Measurements from ENCODE around the gene RHBDF1. TPM values are rescaled to one million over a fixed set of nuclear protein-coding genes. Genes with fewer than 3 reads are reported as not detected.

Gene RHBDF1
- total RNA-seq, 1 experiment from 2014 or later, result 5.8 TPM

- H3K4me3 ChIP-seq (ENCODE audit: low read depth, low read length, poor library complexity, severe bottlenecking), result peak overlapping the region; percentile 55
- no peak overlapping the region for H3K27ac ChIP-seq (ENCODE audit: low read depth, low read length, poor library complexity, severe bottlenecking)
- intact Hi-C loops (cut with micrococcal nuclease; ENCODE audit: unreplicated experiment), result no loop called here
- H3K9me3 ChIP-seq (ENCODE audit: low read depth, low read length, poor library complexity, severe bottlenecking), result no peaks in the 10 kb centered on the region
- DNase-seq (ENCODE audit: low spot score), result no peak
- H3K36me3 ChIP-seq (ENCODE audit: insufficient read depth, low read length, poor library complexity, severe bottlenecking), result no peaks in the 10 kb centered on the region
- H3K4me1 ChIP-seq (ENCODE audit: insufficient read depth, low read length, poor library complexity, severe bottlenecking), result peaks cover 16% of the 10 kb centered on the region
- no TSS peak for BruUV-seq (replicated peaks)
- TF ChIP-seq CTCF (conservative IDR thresholded peaks at IDR 0.05; ENCODE audit: low read depth, low read length) (no peak), EZH2 (IDR thresholded peaks at IDR 0.05; ENCODE audit: borderline replicate concordance, low read depth, low read length, poor library complexity, severe bottlenecking) (no peak)
- POLR2A ChIA-PET (ENCODE audit: low non-redundant PET), result no interaction called here
- CTCF ChIA-PET, result no interaction called here
- H3K27me3 ChIP-seq (replicated peaks; ENCODE audit: insufficient read depth, low read depth, low read length, poor library complexity), result no peaks in the 10 kb centered on the region
Observed at GRCh38 chr16:71210-71539, 1.3 kb downstream of the RHBDF1 start.

- intact Hi-C loops (cut with micrococcal nuclease; ENCODE audit: unreplicated experiment), result no loop called here
- Histone ChIP-seq H3K4me1 (ENCODE audit: insufficient read depth, low read length, poor library complexity, severe bottlenecking) (peaks cover 9% of the 10 kb centered on the region), H3K27me3 (replicated peaks; ENCODE audit: insufficient read depth, low read depth, low read length, poor library complexity) (no peaks in the 10 kb centered on the region), H3K9me3 (ENCODE audit: low read depth, low read length, poor library complexity, severe bottlenecking) (no peaks in the 10 kb centered on the region), H3K27ac (ENCODE audit: low read depth, low read length, poor library complexity, severe bottlenecking) (no peak overlapping the region), H3K4me3 (ENCODE audit: low read depth, low read length, poor library complexity, severe bottlenecking) (no peak overlapping the region), H3K36me3 (ENCODE audit: insufficient read depth, low read length, poor library complexity, severe bottlenecking) (no peaks in the 10 kb centered on the region)
- ChIA-PET POLR2A (ENCODE audit: low non-redundant PET) (no interaction called here), CTCF (interaction anchor here (1.9 kb wide), 1 partner anchor 28 kb away, joined by 4 read pairs; no protein-coding TSS in a partner anchor)
- no TSS peak for BruUV-seq (replicated peaks)
- TF ChIP-seq EZH2 (IDR thresholded peaks at IDR 0.05; ENCODE audit: borderline replicate concordance, low read depth, low read length, poor library complexity, severe bottlenecking) (no peak), CTCF (conservative IDR thresholded peaks at IDR 0.05; ENCODE audit: low read depth, low read length) (no peak)
- no peak for DNase-seq (ENCODE audit: low spot score)
Observed at GRCh38 chr16:69181-69580, 3.2 kb downstream of the RHBDF1 start.

GRCh38 chr16:67884-68789 lies 4.3 kb downstream of the RHBDF1 start:
- intact Hi-C loops (cut with micrococcal nuclease; ENCODE audit: unreplicated experiment), result no loop called here
- DNase-seq (ENCODE audit: low spot score), result no peak
- Histone ChIP-seq H3K9me3 (ENCODE audit: low read depth, low read length, poor library complexity, severe bottlenecking) (no peaks in the 10 kb centered on the region), H3K27ac (ENCODE audit: low read depth, low read length, poor library complexity, severe bottlenecking) (no peak overlapping the region), H3K27me3 (replicated peaks; ENCODE audit: insufficient read depth, low read depth, low read length, poor library complexity) (no peaks in the 10 kb centered on the region), H3K4me3 (ENCODE audit: low read depth, low read length, poor library complexity, severe bottlenecking) (no peak overlapping the region), H3K36me3 (ENCODE audit: insufficient read depth, low read length, poor library complexity, severe bottlenecking) (no peaks in the 10 kb centered on the region), H3K4me1 (ENCODE audit: insufficient read depth, low read length, poor library complexity, severe bottlenecking) (peaks cover 9% of the 10 kb centered on the region)
- CTCF ChIA-PET, result interaction anchor here (3.4 kb wide), 1 partner anchor 29 kb away, joined by 41 read pairs; no protein-coding TSS in a partner anchor
- TF ChIP-seq CTCF (conservative IDR thresholded peaks at IDR 0.05; ENCODE audit: low read depth, low read length), result no peak
- TF ChIP-seq EZH2 (IDR thresholded peaks at IDR 0.05; ENCODE audit: borderline replicate concordance, low read depth, low read length, poor library complexity, severe bottlenecking), result no peak
- no TSS peak for BruUV-seq (replicated peaks)
- POLR2A ChIA-PET (ENCODE audit: low non-redundant PET), result no interaction called here
